ENCODE data around the gene SELENOI. TPM values are rescaled to one million over a fixed set of nuclear protein-coding genes. Genes with fewer than 3 reads are reported as not detected.
"Not testable (repeated sequence)": the region's sequence is repeated elsewhere in the genome, so short reads cannot be mapped to it uniquely, and the experiment has no call there.

Gene SELENOI
- total RNA-seq, 4 donors from 2014 or later = 8.3 to 26.3 (median 14.0) TPM

- TF ChIP-seq, protein P1, sequence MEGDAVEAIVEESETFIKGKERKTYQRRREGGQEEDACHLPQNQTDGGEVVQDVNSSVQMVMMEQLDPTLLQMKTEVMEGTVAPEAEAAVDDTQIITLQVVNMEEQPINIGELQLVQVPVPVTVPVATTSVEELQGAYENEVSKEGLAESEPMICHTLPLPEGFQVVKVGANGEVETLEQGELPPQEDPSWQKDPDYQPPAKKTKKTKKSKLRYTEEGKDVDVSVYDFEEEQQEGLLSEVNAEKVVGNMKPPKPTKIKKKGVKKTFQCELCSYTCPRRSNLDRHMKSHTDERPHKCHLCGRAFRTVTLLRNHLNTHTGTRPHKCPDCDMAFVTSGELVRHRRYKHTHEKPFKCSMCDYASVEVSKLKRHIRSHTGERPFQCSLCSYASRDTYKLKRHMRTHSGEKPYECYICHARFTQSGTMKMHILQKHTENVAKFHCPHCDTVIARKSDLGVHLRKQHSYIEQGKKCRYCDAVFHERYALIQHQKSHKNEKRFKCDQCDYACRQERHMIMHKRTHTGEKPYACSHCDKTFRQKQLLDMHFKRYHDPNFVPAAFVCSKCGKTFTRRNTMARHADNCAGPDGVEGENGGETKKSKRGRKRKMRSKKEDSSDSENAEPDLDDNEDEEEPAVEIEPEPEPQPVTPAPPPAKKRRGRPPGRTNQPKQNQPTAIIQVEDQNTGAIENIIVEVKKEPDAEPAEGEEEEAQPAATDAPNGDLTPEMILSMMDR (IDR thresholded peaks at IDR 0.05) = no peak
- DNase-seq (ENCODE audit: low spot score) (no peak), ATAC-seq (ENCODE audit: low FRiP score) (no peak)
Measured at GRCh38 chr2:26363323-26363722, 17.4 kb downstream of the SELENOI start.

GRCh38 chr2:26363958-26364357 lies 18.0 kb downstream of the SELENOI start:
- ATAC-seq (ENCODE audit: low FRiP score) (no peak), DNase-seq (ENCODE audit: low spot score) (no peak)
- TF ChIP-seq, protein P1 (IDR thresholded peaks at IDR 0.05) = no peak

DNA sequence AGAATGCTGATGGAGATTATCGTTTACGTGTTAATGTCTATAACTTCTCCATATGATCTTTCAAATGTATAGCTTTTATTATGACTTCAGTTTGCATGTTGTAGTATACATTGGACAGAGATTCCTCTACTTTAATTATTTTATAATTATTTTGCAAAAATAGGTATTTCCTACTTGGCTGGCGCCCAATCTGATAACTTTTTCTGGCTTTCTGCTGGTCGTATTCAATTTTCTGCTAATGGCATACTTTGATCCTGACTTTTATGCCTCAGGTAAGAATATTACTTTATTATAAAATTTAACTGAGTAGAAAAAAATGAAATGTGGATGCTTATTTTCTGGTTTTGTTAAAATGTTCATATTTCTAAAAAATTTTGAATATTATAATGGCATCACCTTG lies 18.7 kb downstream of the SELENOI start:
- TF ChIP-seq, protein P1 (IDR thresholded peaks at IDR 0.05) = no peak
- DNase-seq (ENCODE audit: low spot score) = no peak
- no peak for ATAC-seq (ENCODE audit: low FRiP score)

DNA sequence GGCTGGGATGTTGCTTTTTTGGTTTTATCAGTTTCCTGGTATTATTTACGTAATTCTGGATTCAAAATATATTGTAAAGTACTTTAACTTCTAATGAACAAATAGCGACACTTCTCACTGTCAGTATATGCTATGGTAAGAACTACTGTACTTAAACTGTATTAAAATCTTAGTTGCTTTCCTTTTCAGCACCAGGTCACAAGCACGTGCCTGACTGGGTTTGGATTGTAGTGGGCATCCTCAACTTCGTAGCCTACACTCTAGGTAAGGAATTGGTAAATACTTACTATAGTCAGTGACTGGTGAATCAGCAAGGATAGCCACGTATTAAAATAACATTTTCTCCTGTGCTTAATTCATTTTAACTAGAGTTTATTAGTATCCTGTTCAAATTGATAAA lies 21.0 kb downstream of the SELENOI start:
- no peak for DNase-seq (ENCODE audit: low spot score)
- no peak for ATAC-seq (ENCODE audit: low FRiP score)
- TF ChIP-seq, protein P1 (IDR thresholded peaks at IDR 0.05) = no peak

- ATAC-seq (ENCODE audit: low FRiP score); DNase-seq (ENCODE audit: low spot score): not testable (repeated sequence)
Measured at GRCh38 chr2:26369664-26370063, 23.7 kb downstream of the SELENOI start.

DNA sequence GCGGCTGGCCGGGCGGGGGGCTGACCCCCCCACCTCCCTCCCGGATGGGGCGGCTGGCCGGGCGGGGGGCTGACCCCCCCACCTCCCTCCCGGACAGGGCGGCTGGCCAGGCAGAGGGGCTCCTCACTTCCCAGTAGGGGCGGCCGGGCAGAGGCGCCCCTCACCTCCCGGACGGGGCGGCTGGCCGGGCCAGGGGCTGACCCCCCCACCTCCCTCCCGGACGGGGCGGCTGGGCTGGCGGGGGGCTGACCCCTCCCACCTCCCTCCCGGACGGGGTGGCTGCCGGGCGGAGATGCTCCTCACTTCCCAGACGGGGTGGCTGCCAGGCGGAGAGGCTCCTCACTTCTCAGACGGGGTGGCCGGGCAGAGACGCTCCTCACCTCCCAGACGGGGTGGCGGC lies 25.0 kb downstream of the SELENOI start:
- ATAC-seq (ENCODE audit: low FRiP score); DNase-seq (ENCODE audit: low spot score): not testable (repeated sequence)

GRCh38 chr2:26376799-26377198 lies 30.9 kb downstream of the SELENOI start:
- no peak for DNase-seq (ENCODE audit: low spot score)
- TF ChIP-seq, protein P1 (IDR thresholded peaks at IDR 0.05) = no peak
- ATAC-seq (ENCODE audit: low FRiP score) = no peak

DNA sequence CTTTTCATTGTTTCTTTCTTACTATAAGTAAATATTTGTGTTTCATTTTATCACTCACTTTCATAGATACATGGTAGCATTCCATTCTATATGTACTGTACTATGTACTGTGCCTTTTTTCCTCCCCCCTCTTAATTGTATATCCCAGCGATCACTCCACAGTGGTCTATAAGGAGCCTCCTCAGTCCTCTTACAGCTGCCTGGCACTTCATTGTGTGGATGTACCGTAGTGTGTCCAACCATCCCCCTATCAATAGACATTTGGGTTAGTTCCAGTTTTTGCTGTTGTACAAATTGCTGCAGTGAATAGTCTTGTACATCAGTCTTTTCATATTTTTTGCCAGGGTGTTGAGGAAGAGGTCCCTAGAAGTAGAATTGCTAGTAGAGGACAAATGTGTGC lies 34.3 kb downstream of the SELENOI start:
- DNase-seq (ENCODE audit: low spot score) (no peak), ATAC-seq (ENCODE audit: low FRiP score) (no peak)
- TF ChIP-seq, protein P1 (IDR thresholded peaks at IDR 0.05) = no peak
